HG02678 (cell line): Measurements from ENCODE around the gene SAMD7.

Experiments
- ATAC-seq: cut with Tn5 transposase; IDR thresholded peaks from one replicate; pipeline ENCODE4 v1.9.1; 2021; ENCODE audit warnings: mild to moderate bottlenecking, moderate library complexity; ENCODE audit not compliant: unreplicated experiment

The SAMD7 gene

DNA sequence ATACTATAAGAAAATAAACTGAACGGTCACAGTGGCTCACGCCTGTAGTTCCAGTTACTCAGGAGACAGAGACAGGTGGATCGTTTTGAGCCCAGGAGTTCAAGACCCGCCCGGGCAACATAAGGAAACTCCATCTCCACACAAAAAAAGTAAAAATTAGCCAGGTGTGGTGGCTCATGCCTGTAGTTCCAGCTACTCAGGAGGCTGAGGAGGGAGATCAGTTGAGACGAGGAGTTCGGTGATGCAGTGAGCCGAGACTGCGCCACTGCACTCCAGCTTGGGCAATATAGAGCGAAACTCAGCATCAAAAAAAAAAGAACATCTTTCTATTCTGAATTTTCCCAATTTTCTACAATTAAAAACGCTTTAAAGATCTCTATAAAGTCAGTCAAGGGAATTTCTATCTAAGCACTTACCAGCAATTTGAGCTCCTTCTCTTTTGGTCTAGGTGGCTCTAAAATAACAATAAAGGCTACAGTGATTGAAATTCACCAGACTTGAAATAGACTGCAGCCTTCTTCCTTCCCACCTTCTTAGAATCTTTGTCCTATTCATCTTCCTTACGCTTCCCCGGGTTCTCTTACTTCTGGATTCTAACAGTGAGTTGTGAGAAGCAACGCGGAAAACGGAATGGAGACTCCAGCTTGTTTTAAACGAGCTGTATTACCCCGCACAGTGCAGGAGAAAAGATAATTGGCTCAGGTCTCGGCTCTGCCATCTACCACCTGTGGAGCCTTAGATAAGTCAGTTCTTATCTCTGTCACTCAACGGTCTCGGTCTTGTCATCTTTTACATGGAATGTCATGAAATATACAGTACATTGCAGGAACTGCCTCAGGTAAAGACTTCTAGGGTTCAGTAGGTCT, 54.4 kb downstream of the SAMD7 start:
- ATAC-seq, result peak; percentile 15

GRCh38 chr3:169966428-169966950, 55.1 kb downstream of the SAMD7 start, which contains the start of gene SEC62:
Gene SEC62, plus strand, starts transcription at chr3:169966807. Its CDS starts 16 bp downstream, at chr3:169966823.
- peak; percentile 87 for ATAC-seq

DNA sequence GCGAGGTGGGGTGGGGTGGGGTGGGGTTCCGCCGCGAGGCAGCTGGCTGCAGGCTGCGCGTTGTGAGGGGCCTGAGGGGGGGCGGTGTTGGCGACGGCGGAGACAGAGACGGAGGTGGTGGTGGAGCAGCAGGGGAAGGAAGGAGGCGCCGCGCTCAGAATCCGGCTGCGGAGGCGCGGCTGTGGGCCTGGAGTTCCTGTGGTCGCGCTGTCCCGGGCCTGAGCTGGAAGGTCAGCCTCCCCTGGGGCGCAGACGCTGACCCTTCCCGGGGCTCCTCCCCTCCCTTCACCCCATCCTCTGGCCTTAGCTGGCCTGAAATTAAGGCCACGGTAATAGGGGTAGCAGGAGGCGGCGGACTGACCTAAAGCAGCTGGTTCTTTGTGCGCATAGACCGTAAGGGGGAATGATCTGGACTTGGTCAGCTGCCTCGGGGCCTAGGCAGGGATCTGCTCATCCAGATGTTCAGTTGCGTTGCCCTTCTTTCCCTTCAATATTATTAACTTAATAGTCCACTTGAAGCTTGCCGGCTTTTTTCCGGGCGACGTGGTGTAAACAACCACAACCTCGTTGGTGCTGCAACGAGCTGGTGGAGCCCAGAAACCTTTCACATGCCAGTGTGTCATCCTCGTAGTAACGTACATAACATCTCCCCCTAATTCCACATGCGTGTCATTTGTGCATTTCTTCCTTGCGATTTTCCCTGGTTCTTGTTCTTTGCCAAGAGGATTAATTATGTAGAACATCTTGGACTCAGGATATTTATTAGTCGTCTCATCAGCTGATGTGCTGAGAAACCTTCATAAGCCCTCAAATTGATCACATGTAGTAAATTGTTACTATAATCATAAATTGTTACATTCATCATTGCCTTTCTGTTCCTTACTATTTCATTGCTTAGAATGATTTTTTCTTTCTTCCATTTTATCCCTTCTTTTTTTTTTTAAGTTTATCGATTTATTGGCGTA, 55.9 kb downstream of the SAMD7 start:
- ATAC-seq, result peak; percentile 31

DNA sequence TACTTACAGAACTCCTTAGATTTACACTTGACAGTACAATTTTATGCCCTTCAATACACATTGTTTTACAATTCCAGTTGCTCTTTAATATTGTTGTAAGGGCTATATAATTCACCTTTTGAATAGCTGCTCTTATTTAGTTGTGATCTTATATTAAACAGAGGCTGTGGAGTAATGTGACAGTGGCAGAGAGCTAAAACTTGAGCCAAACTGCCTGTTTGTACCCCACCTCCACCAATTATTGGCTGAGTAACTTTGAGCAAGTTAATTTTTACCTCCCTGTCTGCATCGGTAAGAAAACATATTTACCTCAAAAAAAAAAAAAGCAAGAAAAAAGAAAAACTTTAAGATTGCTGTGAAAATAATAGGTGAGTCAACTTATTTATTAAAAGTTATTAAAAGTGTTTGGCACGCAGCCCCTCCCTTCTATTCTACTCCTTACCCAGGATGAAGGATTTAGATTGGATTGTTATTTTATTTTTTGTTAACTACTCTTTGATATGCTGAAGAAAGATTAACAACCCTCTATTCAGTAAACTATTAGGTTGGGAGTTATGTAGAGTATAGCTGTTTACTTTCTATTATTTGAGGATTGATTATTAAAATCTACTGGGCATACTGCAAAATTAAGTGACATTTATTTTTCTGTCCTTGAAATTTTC, 57.0 kb downstream of the SAMD7 start:
- ATAC-seq, result no peak

DNA sequence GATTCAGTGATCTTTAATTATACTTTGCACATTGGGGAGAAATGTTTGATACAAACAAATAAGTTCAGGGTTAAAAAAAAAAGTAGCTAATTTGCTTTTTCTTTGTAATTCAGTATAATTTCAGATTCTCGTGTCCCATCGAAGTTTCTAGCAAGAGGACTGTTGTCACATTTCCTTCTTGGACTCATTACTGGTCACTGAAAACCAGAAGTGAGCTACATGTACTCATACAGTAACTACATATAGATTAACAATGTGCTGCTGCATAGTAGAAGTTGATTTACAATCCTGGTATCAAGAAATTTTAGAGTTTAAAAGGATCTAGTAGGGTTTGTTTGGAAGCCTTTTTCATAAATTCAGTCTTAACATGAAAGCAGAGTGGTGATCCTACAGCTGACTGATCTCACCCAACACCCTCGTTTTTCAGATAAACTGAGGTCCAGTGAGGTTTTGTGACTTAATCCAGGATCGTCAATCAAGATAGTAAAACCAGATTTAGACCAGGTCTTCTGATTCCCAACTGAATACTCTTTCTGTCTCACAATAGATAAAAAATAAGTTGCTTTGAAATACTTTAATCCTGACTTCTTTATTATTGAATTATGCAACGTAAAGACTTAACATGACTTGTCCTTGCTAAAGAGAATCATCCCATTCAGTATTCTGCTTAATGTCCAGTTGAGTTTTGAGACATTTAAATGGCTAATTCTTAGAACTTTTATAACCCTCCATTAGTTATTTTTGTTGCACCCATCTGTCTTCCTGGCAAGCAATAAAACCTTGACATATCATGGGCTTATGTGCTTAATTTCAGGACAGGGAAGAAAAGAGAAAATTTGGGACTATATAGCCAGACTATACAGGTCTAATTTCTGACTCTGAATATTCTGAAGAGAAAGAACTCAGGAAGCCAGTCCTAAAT, 58.1 kb downstream of the SAMD7 start:
- no peak for ATAC-seq

- ATAC-seq, result no peak
Observed at GRCh38 chr3:169970847-169971246, 59.5 kb downstream of the SAMD7 start.

- no peak for ATAC-seq
Observed at GRCh38 chr3:169971522-169971921, 60.1 kb downstream of the SAMD7 start.

DNA sequence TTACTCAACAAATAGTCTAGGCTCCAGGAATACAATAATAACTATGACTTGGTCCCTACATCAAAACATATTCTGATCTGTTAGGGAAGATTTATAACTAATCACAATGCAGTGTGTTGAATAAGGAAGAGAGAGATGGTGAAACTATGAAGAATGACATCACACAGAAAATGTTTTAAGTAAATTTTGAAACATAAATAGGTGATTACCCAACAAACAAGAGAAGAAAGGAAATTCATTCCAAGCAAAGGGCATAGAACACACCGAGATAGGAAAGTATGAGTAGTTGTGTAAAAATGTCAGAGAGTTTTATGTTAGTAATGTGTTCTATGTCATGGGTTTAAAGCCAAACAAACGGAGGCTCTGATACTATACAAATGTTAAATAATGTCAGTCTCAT, 68.7 kb downstream of the SAMD7 start:
- ATAC-seq, result no peak

GRCh38 chr3:169984292-169984691, 72.9 kb downstream of the SAMD7 start:
- ATAC-seq, result no peak
